GM12873 (cell line): ENCODE data around the gene CACNA1H.

Source experiments
- TF ChIP-seq, protein P1 (sequence below): IDR thresholded peaks from 2 replicates; pipeline ENCODE4 v1.5.1; 2012; ENCODE audit warnings: low read depth, mild to moderate bottlenecking, moderate library complexity, low read length, control low read depth; ENCODE audit not compliant: insufficient read depth; ENCODE audit errors: missing control alignments

CACNA1H gene

DNA sequence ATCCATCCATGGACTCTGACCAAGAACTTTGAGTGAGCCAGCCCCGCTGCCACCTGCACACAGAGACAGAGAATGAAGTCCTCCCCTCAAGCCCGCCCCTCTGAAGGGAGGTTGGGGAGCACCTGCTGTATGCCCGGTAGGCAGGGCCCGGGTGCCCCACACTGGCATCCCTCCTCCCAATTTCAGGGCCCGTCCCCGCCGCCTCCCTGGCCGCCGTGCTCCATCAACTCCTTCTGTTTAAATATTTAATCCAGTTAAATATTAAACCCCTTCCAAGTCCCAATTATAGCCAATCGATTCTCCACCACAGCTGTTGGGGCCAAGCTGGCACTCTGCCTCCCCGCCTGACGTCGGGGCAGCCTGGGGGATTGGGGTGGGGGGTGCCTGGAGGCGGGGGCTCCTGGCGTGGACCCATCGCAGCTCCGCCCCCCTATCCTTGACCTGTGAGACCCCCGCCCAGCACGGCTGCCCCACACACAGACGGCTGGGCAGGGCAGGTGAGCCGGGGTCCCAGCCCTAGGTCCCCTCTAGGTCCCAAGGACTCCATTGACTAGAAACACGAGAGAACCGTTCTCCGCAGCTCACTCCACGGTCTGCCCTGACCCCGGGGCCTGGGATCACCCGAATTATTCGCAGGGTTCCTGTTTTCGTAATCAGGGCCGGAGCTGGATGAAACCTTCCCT, 18.0 kb upstream of the CACNA1H start:
- TF ChIP-seq, protein P1, sequence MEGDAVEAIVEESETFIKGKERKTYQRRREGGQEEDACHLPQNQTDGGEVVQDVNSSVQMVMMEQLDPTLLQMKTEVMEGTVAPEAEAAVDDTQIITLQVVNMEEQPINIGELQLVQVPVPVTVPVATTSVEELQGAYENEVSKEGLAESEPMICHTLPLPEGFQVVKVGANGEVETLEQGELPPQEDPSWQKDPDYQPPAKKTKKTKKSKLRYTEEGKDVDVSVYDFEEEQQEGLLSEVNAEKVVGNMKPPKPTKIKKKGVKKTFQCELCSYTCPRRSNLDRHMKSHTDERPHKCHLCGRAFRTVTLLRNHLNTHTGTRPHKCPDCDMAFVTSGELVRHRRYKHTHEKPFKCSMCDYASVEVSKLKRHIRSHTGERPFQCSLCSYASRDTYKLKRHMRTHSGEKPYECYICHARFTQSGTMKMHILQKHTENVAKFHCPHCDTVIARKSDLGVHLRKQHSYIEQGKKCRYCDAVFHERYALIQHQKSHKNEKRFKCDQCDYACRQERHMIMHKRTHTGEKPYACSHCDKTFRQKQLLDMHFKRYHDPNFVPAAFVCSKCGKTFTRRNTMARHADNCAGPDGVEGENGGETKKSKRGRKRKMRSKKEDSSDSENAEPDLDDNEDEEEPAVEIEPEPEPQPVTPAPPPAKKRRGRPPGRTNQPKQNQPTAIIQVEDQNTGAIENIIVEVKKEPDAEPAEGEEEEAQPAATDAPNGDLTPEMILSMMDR: no peak

DNA sequence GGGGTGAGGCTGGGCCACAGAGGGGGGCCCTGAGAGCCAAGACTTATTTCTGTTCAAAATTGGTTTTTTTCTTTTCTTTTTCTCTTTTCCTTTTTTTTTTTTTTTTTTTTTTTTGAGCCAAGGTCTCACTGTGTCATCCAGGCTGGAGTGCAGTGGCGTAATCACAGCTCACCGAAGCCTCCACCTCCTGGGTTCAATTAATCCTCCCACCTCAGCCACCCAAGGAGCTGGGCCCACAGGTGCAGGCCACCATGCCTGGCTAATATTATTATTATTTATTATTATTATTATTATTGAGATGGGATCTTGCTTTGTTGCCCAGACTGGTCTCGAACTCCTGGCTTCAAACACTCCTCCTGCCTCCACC, 17.5 kb upstream of the CACNA1H start:
- TF ChIP-seq, protein P1: no peak

DNA sequence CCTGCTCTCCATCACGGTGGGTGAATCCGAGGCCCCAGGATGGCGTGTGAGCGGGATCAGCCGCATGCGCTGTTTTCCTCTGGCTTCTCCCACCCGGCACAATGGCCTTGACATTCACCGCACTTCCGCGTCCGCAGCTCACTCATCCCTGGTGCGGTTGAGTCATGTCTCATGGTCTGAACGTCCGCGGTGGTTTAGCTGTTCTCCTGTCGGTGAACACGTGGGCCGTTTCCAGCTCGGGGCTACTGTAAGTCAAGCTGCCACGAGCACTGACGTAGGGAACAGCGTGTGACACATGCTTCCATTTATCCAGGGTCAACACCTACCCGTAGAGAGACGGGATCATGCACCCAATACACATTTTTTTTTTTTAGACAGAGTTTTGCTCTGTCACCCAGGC, 15.3 kb upstream of the CACNA1H start:
- TF ChIP-seq, protein P1: no peak

DNA sequence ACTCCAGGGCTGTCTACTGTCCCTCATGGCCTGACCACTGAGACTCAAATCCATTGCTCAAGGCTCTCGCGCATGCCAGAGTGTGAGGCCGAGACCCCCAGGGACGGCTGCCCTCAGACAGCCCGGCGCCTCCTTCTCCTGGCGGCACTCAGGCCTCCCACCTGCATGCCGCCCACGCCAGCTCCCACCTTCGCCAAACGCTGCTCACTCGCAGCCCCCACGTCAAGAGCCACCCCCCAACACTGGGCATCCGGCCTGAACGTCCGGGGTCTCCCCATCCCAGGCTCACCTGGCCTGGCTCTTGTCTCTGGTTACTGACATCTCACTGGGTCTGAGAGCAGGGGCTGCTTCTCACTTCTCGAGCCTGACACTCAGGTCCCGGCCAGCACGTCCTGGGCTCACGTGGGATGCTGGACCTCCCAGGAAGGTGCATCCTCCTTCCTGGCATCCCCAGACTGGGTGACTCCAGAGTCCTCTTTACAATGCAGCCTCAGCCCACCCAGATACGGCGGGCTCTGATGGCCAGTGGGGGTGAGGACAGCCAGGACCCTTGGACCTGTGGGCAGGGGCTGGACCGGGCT, 12.2 kb upstream of the CACNA1H start:
- TF ChIP-seq, protein P1: no peak

DNA sequence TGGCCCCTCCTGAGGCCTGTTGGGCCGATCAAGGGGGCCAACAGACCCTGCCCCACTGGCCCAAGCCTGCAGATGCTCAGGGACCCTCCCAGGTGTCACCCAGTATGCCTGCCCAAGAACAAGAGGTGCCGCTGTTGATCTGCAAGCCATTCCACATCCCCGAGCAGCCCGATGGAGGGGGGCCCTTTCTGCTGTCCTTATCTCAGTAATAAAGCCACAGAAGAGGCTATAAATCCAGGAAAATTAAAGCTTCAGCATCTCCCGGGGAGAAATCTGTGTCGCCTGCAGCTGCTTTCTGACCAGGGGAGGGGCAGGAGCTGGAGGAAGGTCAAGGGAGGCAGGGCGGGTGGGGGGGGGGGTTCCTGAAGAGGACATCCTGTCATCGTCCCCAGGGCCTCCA, 11.7 kb upstream of the CACNA1H start:
- TF ChIP-seq, protein P1: no peak

DNA sequence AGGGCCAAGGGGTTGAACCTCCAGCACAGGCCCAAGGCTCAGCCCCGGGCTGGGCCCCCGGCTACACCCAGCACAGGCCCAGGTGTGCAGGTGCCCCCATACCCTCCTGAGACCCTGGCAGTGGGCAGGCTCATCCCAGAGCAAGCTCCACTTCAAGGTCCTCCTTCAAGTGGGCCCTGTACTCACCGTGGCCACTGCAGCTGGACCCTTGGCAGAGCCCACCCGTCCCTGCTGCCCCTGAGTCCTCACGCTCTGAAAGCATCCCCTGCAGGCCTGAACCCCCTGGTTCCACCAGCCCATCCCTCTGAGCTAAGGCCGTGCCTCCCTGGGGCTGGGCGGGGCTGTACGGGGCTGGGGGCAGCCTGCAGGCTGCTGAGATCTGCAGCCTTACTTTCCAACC, 11.2 kb upstream of the CACNA1H start:
- TF ChIP-seq, protein P1: no peak

DNA sequence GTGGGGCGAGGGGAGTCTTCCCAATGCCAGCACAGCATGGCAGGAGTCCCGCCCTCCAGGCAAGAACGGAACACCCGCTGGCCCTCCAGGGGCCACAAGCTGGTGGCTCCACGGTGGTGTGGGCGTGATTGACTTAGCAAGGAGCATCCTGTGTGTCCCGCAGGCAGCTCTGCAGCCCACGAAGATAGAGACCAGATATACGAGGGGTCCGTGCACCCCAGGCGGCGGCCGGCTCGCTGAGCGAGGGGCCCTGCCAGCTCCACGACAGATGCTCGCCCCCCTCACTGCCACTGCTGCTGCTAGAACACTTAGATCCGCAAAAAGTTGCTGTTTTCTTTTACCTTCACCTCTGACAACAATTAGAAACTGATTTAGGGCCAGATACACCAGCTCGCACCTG, 10.0 kb upstream of the CACNA1H start:
- TF ChIP-seq, protein P1: no peak
